Peyer's patch (tissue), 4 donors: ENCODE measurements around the gene ICA1. TPM values are rescaled to one million over a fixed set of nuclear protein-coding genes. Genes with fewer than 3 reads are reported as not detected.

Experiments
- DNase-seq, 3 donors: peaks; one replicate each; pipeline ENCODE4 v3.0.0-alpha.2; 2017 to 2019
- H3K27ac ChIP-seq, 4 donors: fragments of 200-600 bp; sonication (generic); one replicate each; pipeline ENCODE4 v1.5.1; 2016 to 2019
- H3K27me3 ChIP-seq, 2 donors: fragments of 200-600 bp; sonication (generic); one replicate each; pipeline ENCODE4 v1.5.1; 2019
- H3K36me3 ChIP-seq, 3 donors: fragments of 200-600 bp; sonication (generic); one replicate each; pipeline ENCODE4 v1.5.1; 2016 to 2019
- H3K4me1 ChIP-seq, 4 donors: fragments of 200-600 bp; sonication (generic); one replicate each; pipeline ENCODE4 v1.5.1; 2016 to 2019
- H3K4me3 ChIP-seq, 4 donors: fragments of 200-600 bp; sonication (generic); 1 replicate in 3 of 4; 2 replicates in 1 of 4; pipeline ENCODE4 v1.5.1; 2016 to 2019; ENCODE audit warnings: mild to moderate bottlenecking in 1 of 4
- H3K9me3 ChIP-seq, 4 donors: fragments of 200-600 bp; sonication (generic); one replicate each; pipeline ENCODE4 v1.5.1; 2016 to 2019; ENCODE audit warnings: mild to moderate bottlenecking in 1 of 4
- CTCF ChIP-seq, 6 experiments: fragments of 450-650 bp in 4 of 6; fragments of 200-600 bp in 2 of 6; sonication (generic) in 1 of 6; IDR thresholded peaks; one replicate each; pipeline ENCODE4 v1.5.1; 2017 to 2019; ENCODE audit warnings: antibody characterized with exemption in 6 of 6, mild to moderate bottlenecking in 3 of 6, moderate library complexity in 1 of 6
- POLR2A ChIP-seq, 2 donors: fragments of 450-650 bp; IDR thresholded peaks; one replicate each; pipeline ENCODE4 v1.5.1; 2017; ENCODE audit warnings: antibody characterized with exemption in 2 of 2, mild to moderate bottlenecking in 2 of 2, moderate library complexity in 2 of 2
- total RNA-seq, 4 donors: library from RNA; depleted of rRNA; stranded (reverse); fragments of >200 nt; gene quantifications; one replicate each; pipeline ENCODE4 v1.1.0, GENCODE V29; 2016

Gene ICA1
- total RNA-seq, 4 donors from 2014 or later, result 37.0 to 79.9 (median 52.4) TPM

- DNase-seq, result no peak
- no peaks in the 10 kb centered on the region for H3K9me3 ChIP-seq
- H3K36me3 ChIP-seq, result no peaks in the 10 kb centered on the region
- TF ChIP-seq CTCF (IDR thresholded peaks at IDR 0.05) (no peak), POLR2A (IDR thresholded peaks at IDR 0.05) (no peak)
- H3K27ac ChIP-seq, result no peak overlapping the region
- H3K4me1 ChIP-seq, result peaks cover 0 to 4% (median 0%) of the 10 kb centered on the region in 4 donors
- H3K27me3 ChIP-seq, result no peaks in the 10 kb centered on the region
- H3K4me3 ChIP-seq, result no peak overlapping the region
Measured at GRCh38 chr7:8189625-8190024, 72.3 kb downstream of the ICA1 start.

- H3K27ac ChIP-seq, result no peak overlapping the region
- no peak for DNase-seq
- no peaks in the 10 kb centered on the region for H3K9me3 ChIP-seq
- no peaks in the 10 kb centered on the region for H3K36me3 ChIP-seq
- H3K4me1 ChIP-seq, result peaks cover 0 to 4% (median 0%) of the 10 kb centered on the region in 4 donors
- no peak for TF ChIP-seq POLR2A (IDR thresholded peaks at IDR 0.05)
- no peak for TF ChIP-seq CTCF (IDR thresholded peaks at IDR 0.05)
- H3K4me3 ChIP-seq, result no peak overlapping the region
- no peaks in the 10 kb centered on the region for H3K27me3 ChIP-seq
Measured at GRCh38 chr7:8185926-8186683, 75.9 kb downstream of the ICA1 start.

- Histone ChIP-seq H3K36me3 (no peaks in the 10 kb centered on the region), H3K4me1 (no peaks in the 10 kb centered on the region), H3K27me3 (no peaks in the 10 kb centered on the region), H3K9me3 (no peaks in the 10 kb centered on the region), H3K27ac (no peak overlapping the region), H3K4me3 (no peak overlapping the region)
- no peak for TF ChIP-seq CTCF (IDR thresholded peaks at IDR 0.05)
- TF ChIP-seq POLR2A (IDR thresholded peaks at IDR 0.05), result no peak
- no peak for DNase-seq
Measured at GRCh38 chr7:8184221-8184620, 77.7 kb downstream of the ICA1 start.

- Histone ChIP-seq H3K9me3 (no peaks in the 10 kb centered on the region), H3K27me3 (no peaks in the 10 kb centered on the region), H3K4me1 (peaks cover 0 to 17% (median 2%) of the 10 kb centered on the region in 4 donors), H3K36me3 (no peaks in the 10 kb centered on the region), H3K27ac (no peak overlapping the region), H3K4me3 (no peak overlapping the region)
- DNase-seq, result no peak
- no peak for TF ChIP-seq CTCF (IDR thresholded peaks at IDR 0.05)
- no peak for TF ChIP-seq POLR2A (IDR thresholded peaks at IDR 0.05)
Measured at GRCh38 chr7:8179486-8179885, 82.5 kb downstream of the ICA1 start.

GRCh38 chr7:8178353-8178752 lies 83.6 kb downstream of the ICA1 start:
- DNase-seq, result no peak
- no peak for TF ChIP-seq POLR2A (IDR thresholded peaks at IDR 0.05)
- no peak for TF ChIP-seq CTCF (IDR thresholded peaks at IDR 0.05)
- H3K4me1 ChIP-seq, result peaks cover 0 to 17% (median 2%) of the 10 kb centered on the region in 4 donors
- H3K27ac ChIP-seq, result no peak overlapping the region
- H3K36me3 ChIP-seq, result no peaks in the 10 kb centered on the region
- no peak overlapping the region for H3K4me3 ChIP-seq
- H3K9me3 ChIP-seq, result no peaks in the 10 kb centered on the region
- no peaks in the 10 kb centered on the region for H3K27me3 ChIP-seq
